ENCODE results near the gene MINDY3. TPM values are rescaled to one million over a fixed set of nuclear protein-coding genes. Genes with fewer than 3 reads are reported as not detected.

The MINDY3 gene
- total RNA-seq, 2 experiments from 2014 or later: 11.5 to 12.8 TPM

DNA sequence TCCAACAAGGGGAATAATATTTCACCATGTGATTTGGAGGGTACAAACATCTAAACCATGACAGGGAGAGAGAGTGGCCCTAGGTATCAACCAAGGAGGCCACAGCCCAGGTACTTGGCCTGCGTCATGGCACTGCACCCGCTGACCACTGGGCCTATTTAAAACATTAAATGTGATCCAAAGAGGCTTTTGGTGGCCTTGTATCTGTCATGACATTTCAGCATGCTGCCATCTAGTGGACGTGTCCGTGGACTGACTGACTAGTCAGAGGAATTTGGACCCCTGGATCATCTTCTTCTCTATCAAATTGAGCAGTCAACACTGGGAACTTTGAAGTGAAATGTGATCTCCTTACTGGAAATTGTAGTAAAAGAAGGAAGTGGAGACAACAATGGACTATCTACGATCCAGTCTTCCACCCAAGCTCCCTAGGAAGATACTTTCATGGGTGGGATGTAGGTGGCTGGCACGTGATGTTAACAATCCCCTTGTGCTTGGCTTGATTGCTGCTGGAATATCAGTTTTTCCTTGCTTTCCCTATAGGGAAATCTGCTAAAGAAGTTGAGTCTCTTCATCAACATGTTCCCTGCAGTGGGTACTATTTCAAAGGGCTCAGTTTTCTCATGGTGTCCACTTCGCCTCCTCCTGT, 116.0 kb downstream of the MINDY3 start:
- H3K4me1 Mint-ChIP-seq: no peaks in the 10 kb centered on the region
- intact Hi-C loops (cut with DNase I, micrococcal nuclease): loop anchor here (2.0 to 10.0 kb wide), 2 partner anchors 310 kb away; no protein-coding TSS in a partner anchor
- CTCF ChIA-PET: interaction anchor here (1.0 kb wide), 1 partner anchor 19 kb away, joined by 4 read pairs; no protein-coding TSS in a partner anchor
- no peak for ATAC-seq
- POLR2A ChIA-PET: no interaction called here
- peak; percentile 67 for DNase-seq
- no peaks in the 10 kb centered on the region for H3K36me3 Mint-ChIP-seq (ENCODE audit: low read depth)
- H3K9me3 Mint-ChIP-seq (ENCODE audit: low read depth): no peaks in the 10 kb centered on the region
- H3K4me3 Mint-ChIP-seq: no peak overlapping the region
- H3K27ac Mint-ChIP-seq: no peak overlapping the region
- H3K27me3 Mint-ChIP-seq: peaks cover 4% of the 10 kb centered on the region

DNA sequence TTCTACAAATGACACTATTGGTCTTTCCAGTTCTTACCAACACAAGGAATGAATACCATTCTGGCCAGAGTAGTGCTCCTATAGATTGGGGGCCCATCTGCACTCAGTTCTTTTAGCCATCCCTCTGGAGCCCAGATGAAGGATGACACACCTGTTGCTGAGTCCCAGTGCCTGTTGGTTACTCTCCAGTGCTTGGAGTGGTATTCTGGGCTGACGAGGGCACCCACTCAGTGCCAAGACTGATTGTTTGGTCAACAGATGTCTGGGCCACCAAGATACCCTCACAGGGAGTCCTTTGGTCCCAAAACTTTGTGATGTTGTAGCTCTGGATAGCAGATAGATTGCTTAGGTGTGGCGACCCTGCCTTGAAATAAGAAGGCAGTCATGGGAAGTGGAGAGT, 116.9 kb downstream of the MINDY3 start:
- H3K27me3 Mint-ChIP-seq: peaks cover 4% of the 10 kb centered on the region
- intact Hi-C loops (cut with DNase I, micrococcal nuclease): loop anchor here in 1 of 2 experiments (10.0 kb wide), 1 partner anchor 309 kb away; no protein-coding TSS in a partner anchor

DNA sequence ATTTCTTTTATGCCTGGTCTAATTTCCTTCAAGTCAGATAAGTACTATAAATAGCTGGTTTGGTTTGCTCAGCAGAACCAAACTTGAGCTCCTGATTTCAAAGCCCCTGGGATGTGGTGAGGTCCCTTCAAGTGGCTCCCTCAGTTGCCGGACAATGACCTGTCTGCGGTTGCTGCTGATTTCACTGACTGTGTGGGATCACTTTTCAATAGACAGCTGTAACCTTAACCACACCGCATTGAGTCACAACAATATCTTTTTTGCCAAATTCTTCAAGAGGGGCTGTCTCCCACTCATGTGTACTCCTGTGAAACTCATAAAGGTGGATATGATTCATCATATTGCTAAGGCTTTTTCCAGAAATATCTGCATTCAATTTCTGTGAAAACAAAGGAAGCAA, 117.5 kb downstream of the MINDY3 start:
- ChIA-PET POLR2A (no interaction called here), CTCF (interaction anchor here (0.8 kb wide), 1 partner anchor 386 kb away, joined by 3 read pairs; no protein-coding TSS in a partner anchor)
- intact Hi-C loops (cut with DNase I, micrococcal nuclease): loop anchor here in 1 of 2 experiments (10.0 kb wide), 1 partner anchor 308 kb away; no protein-coding TSS in a partner anchor
- no peak for ATAC-seq
- DNase-seq: no peak
- Mint-ChIP-seq H3K27me3 (peaks cover 4% of the 10 kb centered on the region), H3K27ac (no peak overlapping the region), H3K36me3 (ENCODE audit: low read depth) (no peaks in the 10 kb centered on the region), H3K4me1 (no peaks in the 10 kb centered on the region), H3K9me3 (ENCODE audit: low read depth) (no peaks in the 10 kb centered on the region), H3K4me3 (no peak overlapping the region)

More for the DNA sequence above, 116.9 kb downstream of the MINDY3 start:
- Mint-ChIP-seq H3K4me3 (no peak overlapping the region), H3K4me1 (no peaks in the 10 kb centered on the region), H3K27ac (no peak overlapping the region), H3K36me3 (ENCODE audit: low read depth) (no peaks in the 10 kb centered on the region), H3K9me3 (ENCODE audit: low read depth) (no peaks in the 10 kb centered on the region)
- CTCF ChIA-PET: interaction anchor here (0.7 kb wide), 1 partner anchor 79 kb away, joined by 3 read pairs; no protein-coding TSS in a partner anchor
- POLR2A ChIA-PET: no interaction called here
- DNase-seq (no peak), ATAC-seq (no peak)

DNA sequence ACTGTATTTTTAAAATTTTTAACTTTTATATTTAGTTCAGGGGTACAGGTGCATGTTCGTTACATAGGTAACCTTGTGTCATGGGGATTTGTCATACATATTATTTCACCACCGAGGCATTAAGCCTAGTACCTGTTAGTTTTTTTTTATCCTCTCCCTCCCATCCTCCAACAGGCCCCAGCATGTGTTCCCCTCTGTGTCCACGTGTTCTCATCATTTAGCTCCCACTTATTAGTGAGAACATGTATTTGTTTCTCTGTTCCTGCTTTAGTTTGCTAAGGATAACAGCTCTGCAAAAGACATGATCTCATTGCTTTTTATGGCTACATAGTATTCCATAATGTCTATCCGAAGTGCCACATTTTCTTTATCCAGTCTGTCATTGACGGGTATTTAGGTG, 118.2 kb downstream of the MINDY3 start:
- H3K9me3 Mint-ChIP-seq (ENCODE audit: low read depth): no peaks in the 10 kb centered on the region
- no peaks in the 10 kb centered on the region for H3K4me1 Mint-ChIP-seq
- H3K4me3 Mint-ChIP-seq: no peak overlapping the region
- peaks cover 6% of the 10 kb centered on the region for H3K27me3 Mint-ChIP-seq
- ATAC-seq (no peak), DNase-seq (no peak)
- no peaks in the 10 kb centered on the region for H3K36me3 Mint-ChIP-seq (ENCODE audit: low read depth)
- intact Hi-C loops (cut with DNase I, micrococcal nuclease): loop anchor here in 1 of 2 experiments (10.0 kb wide), 1 partner anchor 307 kb away; no protein-coding TSS in a partner anchor
- no peak overlapping the region for H3K27ac Mint-ChIP-seq
- POLR2A ChIA-PET: no interaction called here
- CTCF ChIA-PET: no interaction called here

DNA sequence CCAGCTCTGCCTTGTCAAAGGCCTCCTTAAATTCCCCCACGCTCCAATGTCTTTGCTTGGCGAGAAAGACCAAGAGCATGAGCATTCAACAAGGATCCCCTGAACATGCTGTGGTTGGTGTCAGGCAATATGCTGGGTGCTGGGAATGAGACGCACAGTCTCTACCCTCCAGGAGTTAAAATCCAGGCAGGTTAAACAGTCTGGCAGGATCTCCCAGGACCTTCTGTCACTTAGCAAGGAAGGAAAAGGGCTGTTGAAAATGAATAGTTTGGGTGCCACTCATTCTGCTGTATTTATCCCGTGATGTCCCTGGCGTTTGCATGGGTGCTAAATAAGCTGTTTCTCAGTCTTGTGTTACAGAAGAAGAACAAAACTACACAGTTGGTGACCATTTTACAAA, 118.7 kb downstream of the MINDY3 start:
- no peaks in the 10 kb centered on the region for H3K9me3 Mint-ChIP-seq (ENCODE audit: low read depth)
- H3K4me3 Mint-ChIP-seq: no peak overlapping the region
- intact Hi-C loops (cut with DNase I, micrococcal nuclease): loop anchor here in 1 of 2 experiments (10.0 kb wide), 1 partner anchor 307 kb away; no protein-coding TSS in a partner anchor
- POLR2A ChIA-PET: no interaction called here
- no peak overlapping the region for H3K27ac Mint-ChIP-seq
- CTCF ChIA-PET: no interaction called here
- no peaks in the 10 kb centered on the region for H3K36me3 Mint-ChIP-seq (ENCODE audit: low read depth)
- H3K27me3 Mint-ChIP-seq: peaks cover 6% of the 10 kb centered on the region
- no peak for DNase-seq
- no peaks in the 10 kb centered on the region for H3K4me1 Mint-ChIP-seq
- no peak for ATAC-seq

DNA sequence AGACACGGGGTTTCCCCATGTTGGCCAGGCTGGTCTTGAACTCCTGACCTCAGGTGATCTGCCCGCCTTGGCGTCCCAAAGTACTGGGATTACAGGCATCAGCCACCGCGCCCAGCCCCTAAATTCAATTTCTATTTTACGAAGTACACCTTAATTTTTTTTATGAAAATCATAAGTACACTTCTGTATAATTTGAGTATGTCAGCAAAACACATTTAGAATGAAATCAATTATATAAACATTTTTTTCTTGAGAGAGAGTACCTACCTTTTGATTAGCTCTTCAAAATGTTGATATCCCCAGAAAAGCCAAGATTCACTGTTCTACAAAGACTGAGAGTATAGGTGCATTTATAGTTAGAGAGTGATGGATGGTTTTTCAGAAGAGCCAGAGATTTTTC, 120.0 kb downstream of the MINDY3 start:
- intact Hi-C loops (cut with DNase I, micrococcal nuclease): loop anchor here in 1 of 2 experiments (10.0 kb wide), 1 partner anchor 305 kb away; no protein-coding TSS in a partner anchor
- no peak for DNase-seq
- Mint-ChIP-seq H3K4me1 (no peaks in the 10 kb centered on the region), H3K27me3 (peaks cover 6% of the 10 kb centered on the region), H3K4me3 (no peak overlapping the region), H3K27ac (no peak overlapping the region), H3K36me3 (ENCODE audit: low read depth) (no peaks in the 10 kb centered on the region), H3K9me3 (ENCODE audit: low read depth) (no peaks in the 10 kb centered on the region)
- ChIA-PET POLR2A (no interaction called here), CTCF (no interaction called here)
- ATAC-seq: no peak

DNA sequence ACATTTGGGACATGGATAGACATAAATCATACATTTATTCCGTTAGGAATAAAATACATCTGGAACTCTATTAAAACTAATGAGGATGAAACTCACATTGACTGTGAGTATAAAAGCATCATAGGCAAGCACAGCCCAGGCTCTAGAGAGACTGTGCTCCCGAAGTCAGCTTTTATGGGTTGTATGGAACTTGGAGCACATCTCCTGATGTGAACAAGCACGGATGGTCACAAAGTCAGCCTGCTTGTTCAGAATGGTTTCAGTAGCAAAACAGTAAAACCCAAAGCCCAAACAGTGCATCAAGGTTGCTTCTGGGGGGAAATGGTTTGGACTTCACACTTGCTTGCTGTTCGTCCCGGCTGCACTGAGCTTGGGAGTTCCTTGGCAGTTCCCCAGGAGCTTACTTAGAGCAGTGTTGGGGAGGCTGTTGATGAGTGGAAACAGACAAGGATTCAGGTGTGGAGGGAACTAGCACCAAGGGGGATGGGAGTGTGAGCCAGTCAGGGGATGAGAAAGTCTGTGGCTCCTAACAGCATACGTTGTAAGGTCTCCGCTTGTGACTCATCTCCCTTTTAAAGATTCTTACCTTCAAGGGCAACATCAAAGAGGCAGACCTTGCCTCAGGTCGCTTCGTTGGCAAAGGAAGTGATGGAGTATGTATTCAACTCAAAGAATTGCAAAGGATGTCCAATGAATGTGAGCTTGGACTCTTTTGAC, 120.9 kb downstream of the MINDY3 start:
- Mint-ChIP-seq H3K4me1 (no peaks in the 10 kb centered on the region), H3K36me3 (ENCODE audit: low read depth) (no peaks in the 10 kb centered on the region), H3K27ac (no peak overlapping the region), H3K4me3 (no peak overlapping the region), H3K9me3 (ENCODE audit: low read depth) (no peaks in the 10 kb centered on the region), H3K27me3 (peaks cover 6% of the 10 kb centered on the region)
- CTCF ChIA-PET: no interaction called here
- ATAC-seq (no peak), DNase-seq (no peak)
- POLR2A ChIA-PET: no interaction called here
- intact Hi-C loops (cut with DNase I, micrococcal nuclease): no loop called here

DNA sequence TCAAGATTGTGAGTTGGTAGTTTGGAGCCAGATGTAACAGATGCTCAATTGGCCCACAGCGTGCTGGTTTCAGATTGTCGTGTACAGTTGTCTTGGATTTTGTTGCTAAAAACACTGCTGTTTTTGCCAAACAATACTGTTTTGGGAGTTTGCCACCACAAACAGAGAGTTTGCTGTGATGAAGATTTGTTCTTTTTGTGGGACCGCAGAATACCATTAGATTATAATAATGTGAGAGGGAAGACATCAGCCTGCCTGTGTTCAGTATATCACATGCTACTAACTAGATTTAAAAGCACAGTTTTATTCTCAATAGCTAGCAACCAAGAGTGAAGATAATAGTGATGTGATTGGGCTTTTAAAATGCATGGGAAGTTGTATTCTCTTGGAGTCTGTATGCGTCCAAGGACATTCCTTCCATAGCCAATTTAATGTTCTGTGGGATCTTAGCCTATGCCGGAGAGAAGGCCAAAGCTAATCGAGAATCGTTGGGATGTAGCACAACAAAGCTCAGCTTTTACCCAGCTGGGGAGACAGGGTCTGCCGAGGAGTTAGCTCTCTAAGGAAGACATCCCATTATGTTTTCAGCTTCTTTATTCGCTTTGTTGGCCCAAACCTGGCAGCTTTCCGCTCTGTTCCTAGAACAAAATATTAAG, 121.9 kb downstream of the MINDY3 start:
- intact Hi-C loops (cut with DNase I, micrococcal nuclease): no loop called here
- ChIA-PET CTCF (no interaction called here), POLR2A (no interaction called here)
- ATAC-seq (no peak), DNase-seq (no peak)
- no peak overlapping the region for H3K27ac Mint-ChIP-seq
- H3K27me3 Mint-ChIP-seq: peaks cover 9% of the 10 kb centered on the region
- H3K36me3 Mint-ChIP-seq (ENCODE audit: low read depth): no peaks in the 10 kb centered on the region
- no peak overlapping the region for H3K4me3 Mint-ChIP-seq
- no peaks in the 10 kb centered on the region for H3K4me1 Mint-ChIP-seq
- no peaks in the 10 kb centered on the region for H3K9me3 Mint-ChIP-seq (ENCODE audit: low read depth)

DNA sequence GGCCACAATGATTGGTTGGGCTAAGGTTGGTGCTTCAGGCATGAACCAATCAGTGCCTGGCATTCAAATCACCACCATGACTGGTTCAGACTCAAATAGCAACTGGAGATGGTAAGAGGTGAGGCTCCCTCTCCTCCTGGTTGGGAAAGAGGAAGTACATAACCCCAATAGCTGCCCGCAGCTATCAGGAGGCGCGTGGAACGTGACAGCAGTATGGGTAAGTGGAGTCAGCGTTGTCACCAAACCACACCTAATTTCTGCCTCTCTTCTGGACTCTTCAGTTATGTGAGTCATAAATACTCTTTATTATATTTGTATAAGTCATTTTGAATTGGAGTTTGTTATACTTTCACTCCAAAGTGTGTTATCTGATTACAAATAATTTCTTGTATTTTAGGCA, 122.7 kb downstream of the MINDY3 start:
- no peaks in the 10 kb centered on the region for H3K36me3 Mint-ChIP-seq (ENCODE audit: low read depth)
- H3K4me1 Mint-ChIP-seq: no peaks in the 10 kb centered on the region
- no peaks in the 10 kb centered on the region for H3K9me3 Mint-ChIP-seq (ENCODE audit: low read depth)
- intact Hi-C loops (cut with DNase I, micrococcal nuclease): no loop called here
- no peak overlapping the region for H3K4me3 Mint-ChIP-seq
- DNase-seq: no peak
- ChIA-PET POLR2A (no interaction called here), CTCF (no interaction called here)
- no peak for ATAC-seq
- no peak overlapping the region for H3K27ac Mint-ChIP-seq
- H3K27me3 Mint-ChIP-seq: peaks cover 9% of the 10 kb centered on the region

DNA sequence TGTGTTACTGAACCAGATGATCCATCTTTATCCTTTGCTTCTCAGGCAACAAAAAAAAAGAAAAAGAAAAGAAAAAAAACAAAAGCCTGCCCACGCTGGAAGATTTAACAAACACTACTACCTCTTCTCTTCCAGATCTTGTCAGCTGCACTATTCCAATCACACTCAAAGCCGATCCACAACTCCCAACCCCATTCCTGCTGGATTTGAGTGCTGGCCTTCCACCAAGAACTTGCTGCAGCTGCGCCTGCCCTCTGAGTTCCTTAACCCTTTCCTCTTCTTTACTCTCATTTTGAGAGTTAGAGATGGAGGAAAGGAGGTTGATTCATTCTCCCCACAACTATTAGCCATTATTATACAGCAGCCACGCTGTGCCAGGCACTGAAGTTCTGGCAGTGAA, 124.5 kb downstream of the MINDY3 start:
- no peaks in the 10 kb centered on the region for H3K4me1 Mint-ChIP-seq
- CTCF ChIA-PET: no interaction called here
- H3K9me3 Mint-ChIP-seq (ENCODE audit: low read depth): peaks cover 1% of the 10 kb centered on the region
- no peak overlapping the region for H3K4me3 Mint-ChIP-seq
- intact Hi-C loops (cut with DNase I, micrococcal nuclease): no loop called here
- H3K27ac Mint-ChIP-seq: no peak overlapping the region
- H3K36me3 Mint-ChIP-seq (ENCODE audit: low read depth): no peaks in the 10 kb centered on the region
- DNase-seq (no peak), ATAC-seq (no peak)
- peaks cover 9% of the 10 kb centered on the region for H3K27me3 Mint-ChIP-seq
- POLR2A ChIA-PET: no interaction called here

DNA sequence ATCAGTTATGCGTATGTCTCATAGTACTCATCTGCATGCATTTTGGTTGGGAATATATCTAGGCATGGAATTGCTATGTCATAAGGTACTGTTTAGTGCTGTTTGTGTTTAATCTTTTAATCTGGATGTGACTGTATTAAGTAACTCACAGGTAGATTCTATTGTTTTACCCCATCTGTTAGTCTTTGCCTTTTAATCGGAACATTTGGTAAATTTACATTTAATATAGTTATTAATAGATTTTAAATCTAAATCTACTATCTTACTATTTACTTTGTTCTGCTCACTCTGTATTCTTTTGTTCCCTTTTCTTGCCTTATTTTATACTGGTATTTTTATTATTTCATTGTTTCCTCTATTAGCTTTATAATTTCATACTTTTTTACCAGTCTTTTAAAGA, 130.0 kb downstream of the MINDY3 start:
- Mint-ChIP-seq H3K4me1 (no peaks in the 10 kb centered on the region), H3K9me3 (ENCODE audit: low read depth) (peaks cover 4% of the 10 kb centered on the region), H3K27ac (no peak overlapping the region), H3K27me3 (peaks cover 12% of the 10 kb centered on the region), H3K36me3 (ENCODE audit: low read depth) (no peaks in the 10 kb centered on the region), H3K4me3 (no peak overlapping the region)
- POLR2A ChIA-PET: no interaction called here
- ATAC-seq (no peak), DNase-seq (no peak)
- CTCF ChIA-PET: interaction anchor here (0.6 kb wide), 1 partner anchor 209 kb away, joined by 4 read pairs; no protein-coding TSS in a partner anchor
- intact Hi-C loops (cut with DNase I, micrococcal nuclease): no loop called here
